Lung (tissue), 16 donors: ENCODE data around the gene ELP6. TPM values are rescaled to one million over a fixed set of nuclear protein-coding genes. Genes with fewer than 3 reads are reported as not detected.

Experiments
- ATAC-seq: fragments of 200-7000 bp; cut with Tn5 transposase; one replicate; pipeline ENCODE4 v1.9.1; 2020; ENCODE audit warnings: moderate number of reproducible peaks; ENCODE audit not compliant: insufficient read depth, low FRiP score
- DNase-seq, 3 donors: peaks; one replicate each; pipeline ENCODE4 v3.0.0-alpha.2; 2013 to 2017
- H3K27ac ChIP-seq, 2 donors: one replicate each; pipeline ENCODE4 v1.5.1; 2013; ENCODE audit warnings: mild to moderate bottlenecking in 2 of 2, moderate library complexity in 2 of 2, control low read depth in 1 of 2, inconsistent platforms in 1 of 2, low read depth in 1 of 2, low read length in 1 of 2
- H3K27me3 ChIP-seq, 3 donors: one replicate each; pipeline ENCODE4 v1.5.1; 2013; ENCODE audit warnings: low read length in 2 of 3; ENCODE audit not compliant: control insufficient read depth in 3 of 3, insufficient read depth in 3 of 3
- H3K36me3 ChIP-seq, 4 donors: one replicate each; pipeline ENCODE4 v1.5.1; 2013; ENCODE audit warnings: low read length in 4 of 4, mild to moderate bottlenecking in 1 of 4, moderate library complexity in 1 of 4; ENCODE audit not compliant: control insufficient read depth in 4 of 4, insufficient read depth in 4 of 4
- H3K4me1 ChIP-seq, 5 donors: one replicate each; pipeline ENCODE4 v1.5.1; 2013; ENCODE audit warnings: low read length in 5 of 5, mild to moderate bottlenecking in 2 of 5, moderate library complexity in 1 of 5; ENCODE audit not compliant: control insufficient read depth in 5 of 5, insufficient read depth in 5 of 5
- H3K4me3 ChIP-seq: one replicate; pipeline ENCODE4 v1.5.1; 2013; ENCODE audit warnings: mild to moderate bottlenecking, control low read depth, moderate library complexity
- H3K9ac ChIP-seq, 2 donors: one replicate each; pipeline ENCODE4 v1.5.1; 2013; ENCODE audit warnings: low read length in 2 of 2, control low read depth in 1 of 2; ENCODE audit not compliant: insufficient read depth in 1 of 2
- H3K9me3 ChIP-seq, 4 donors: one replicate each; pipeline ENCODE4 v1.5.1; 2013; ENCODE audit warnings: low read length in 3 of 4, mild to moderate bottlenecking in 1 of 4, moderate library complexity in 1 of 4; ENCODE audit not compliant: control insufficient read depth in 4 of 4, insufficient read depth in 3 of 4
- CTCF ChIP-seq: IDR thresholded peaks from 2 replicates; pipeline ENCODE4 v1.5.1; 2012; ENCODE audit warnings: mild to moderate bottlenecking; ENCODE audit errors: control extremely low read depth, extremely low read depth
- WGBS, 2 donors: extraction: QIAGEN DNeasy Blood & Tissue Kit; methylation state at CpG; one replicate each; pipeline ENCODE4 v1.1.7; 2013; 5-methylcytosine and 5-hydroxymethylcytosine counted together
- long read RNA-seq, 5 donors: transcript quantifications; one replicate each; lab custom pipeline, GENCODE V29; 2026
- polyA plus RNA-seq, 2 donors: library from polyadenylated mRNA; stranded (reverse); fragments of 200-250 nt; gene quantifications; one replicate each; pipeline ENCODE4 v1.2.1, GENCODE V29; 2013
- total RNA-seq, 2 donors: library from RNA; depleted of rRNA in 1 of 2; stranded (reverse); fragments of >200 nt in 1 of 2; gene quantifications; one replicate each; pipeline ENCODE4 v1.2.1, GENCODE V29; 2014 to 2021
- donor health status: control.
- donor health status: control.
- donor health status: Bipolar disorder and iron deficiency.
- donor health status: healthy.
- donor health status: DM: yes; HTN: yes; CAD: no.

Gene ELP6
- total RNA-seq (10 to 100 TPM; 25.4 to 28.0 TPM), polyA plus RNA-seq (10 to 100 TPM; 27.3 to 31.3 TPM)
- long read RNA-seq, donor 1, transcript ELP6-201 (7 exons, 1,401 nt), result major isoform, 9 of 21 reads
- long read RNA-seq, donor 1, partial matches to known transcripts, result 7 of 21 reads
- long read RNA-seq, donor 1, other reads (novel, unspliced or antisense), result 0 of 21 reads
- long read RNA-seq, donor 2, partial matches to known transcripts, result 0 of 4 reads
- long read RNA-seq, donor 2, other reads (novel, unspliced or antisense), result 0 of 4 reads
- long read RNA-seq, donor 3, partial matches to known transcripts, result 0 of 6 reads
- long read RNA-seq, donor 3, other reads (novel, unspliced or antisense), result 0 of 6 reads
- long read RNA-seq, donor 4, partial matches to known transcripts, result 0 of 3 reads
- long read RNA-seq, donor 4, other reads (novel, unspliced or antisense), result 0 of 3 reads
- long read RNA-seq, donor 5, transcript ELP6-201 (7 exons, 1,401 nt), result major isoform, 10 of 20 reads
- long read RNA-seq, donor 5, partial matches to known transcripts, result 6 of 20 reads
- long read RNA-seq, donor 5, other reads (novel, unspliced or antisense), result 0 of 20 reads

DNA sequence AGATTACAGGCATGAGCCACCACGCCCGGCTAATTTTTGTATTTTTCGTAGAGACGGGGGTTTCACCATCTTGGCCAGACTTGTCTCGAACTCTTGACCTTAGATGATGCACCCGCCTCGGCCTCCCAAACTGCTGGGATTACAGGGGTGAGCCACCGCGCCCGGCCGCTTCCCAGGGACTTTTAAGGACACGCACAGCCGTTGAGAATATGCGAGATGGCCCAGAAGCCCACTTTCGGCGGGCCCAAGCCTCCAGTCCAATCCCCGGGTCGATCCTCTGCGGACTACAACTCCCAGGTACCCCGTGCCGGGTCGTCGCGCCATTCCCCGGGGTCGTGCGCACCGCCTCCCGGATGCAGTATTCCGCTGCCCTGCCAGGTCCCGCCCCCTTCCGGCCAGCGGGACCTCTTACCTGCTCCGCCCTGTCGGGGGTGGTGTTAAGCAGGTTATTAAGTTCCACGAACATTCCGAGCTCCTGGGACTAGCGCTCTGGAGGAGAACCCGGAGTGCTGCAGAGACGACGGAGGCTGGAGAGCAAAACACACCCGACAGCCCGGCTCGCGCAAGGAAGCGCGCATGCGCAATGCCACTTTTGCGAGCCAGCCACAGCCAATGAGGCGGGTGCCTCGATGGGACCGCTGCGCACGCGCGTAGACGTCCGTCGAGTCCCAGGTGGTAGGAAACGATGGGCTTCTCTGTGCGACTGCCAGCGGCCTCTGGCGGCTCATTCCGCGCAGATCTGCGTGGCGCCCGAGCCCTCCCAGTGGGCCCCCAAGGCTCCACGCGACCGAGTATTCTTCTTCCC, at the start of gene ELP6:
ELP6 (minus strand) TSS at position 588 of the 805 bp plus-strand sequence; CDS start at position 466, 122 bp downstream.
- peak; percentile 39 for TF ChIP-seq CTCF
- H3K4me3 ChIP-seq, result peak within 1 kb of the TSS; percentile 68
- 0% methylated on average over 71 of the region's 71 CpGs for WGBS, 2 donors
- H3K27me3 ChIP-seq, result no peaks in the 10 kb centered on the region
- H3K9me3 ChIP-seq, result no peaks in the 10 kb centered on the region
- H3K9ac ChIP-seq, result peak within 1 kb of the TSS; percentile 3 to 79
- H3K4me1 ChIP-seq, result peaks cover 0 to 10% (median 0%) of the 10 kb centered on the region in 5 donors
- DNase-seq (peak; percentile 98 to 99 (median 98)), ATAC-seq (peak; percentile 100)
- peak within 1 kb of the TSS; percentile 88 to 95 for H3K27ac ChIP-seq
- H3K36me3 ChIP-seq, result peaks cover 5 to 14% (median 8%) of the 10 kb centered on the region in 4 donors

DNA sequence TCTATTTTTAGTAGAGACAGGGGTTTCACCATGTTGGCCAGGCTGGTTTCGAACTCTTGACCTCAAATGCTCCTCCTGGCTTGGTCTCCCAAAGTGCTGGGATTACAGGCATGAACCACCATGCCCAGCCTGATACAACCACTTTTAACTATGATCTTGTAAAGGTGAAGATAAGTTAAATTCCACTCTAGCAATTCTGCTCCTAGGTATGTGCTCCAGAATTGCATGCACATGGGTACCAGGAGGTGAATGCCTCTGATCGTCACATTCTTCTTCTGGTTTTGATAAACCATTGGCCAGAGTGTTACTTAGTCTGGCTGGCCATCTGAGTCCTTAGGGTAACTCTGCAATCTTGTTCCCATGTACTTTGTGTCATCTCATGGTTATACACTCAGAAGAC, 42.8 kb upstream of the ELP6 start:
- no peak overlapping the region for H3K27ac ChIP-seq
- no peaks in the 10 kb centered on the region for H3K27me3 ChIP-seq
- no peak overlapping the region for H3K9ac ChIP-seq
- peaks cover 0 to 3% (median 0%) of the 10 kb centered on the region in 5 donors for H3K4me1 ChIP-seq
- H3K9me3 ChIP-seq, result peaks cover 0 to 3% (median 0%) of the 10 kb centered on the region in 4 donors
- TF ChIP-seq CTCF, result no peak
- H3K36me3 ChIP-seq, result no peaks in the 10 kb centered on the region
- DNase-seq, result no peak
- WGBS, 2 donors, result 95 to 98% methylated on average over 2 of the region's 2 CpGs
- no peak overlapping the region for H3K4me3 ChIP-seq
- ATAC-seq, result no peak

- no peak for TF ChIP-seq CTCF
- 82 to 88% methylated on average over 6 of the region's 6 CpGs for WGBS, 2 donors
- ATAC-seq, result no peak
These were observed 40.8 kb upstream of the ELP6 start for GRCh38 chr3:47554335-47554734.

More at GRCh38 chr3:47554335-47554734, 40.8 kb upstream of the ELP6 start:
- Histone ChIP-seq H3K27me3 (no peaks in the 10 kb centered on the region), H3K36me3 (no peaks in the 10 kb centered on the region), H3K4me3 (no peak overlapping the region), H3K9me3 (peaks cover 0 to 3% (median 0%) of the 10 kb centered on the region in 4 donors), H3K9ac (no peak overlapping the region), H3K27ac (no peak overlapping the region), H3K4me1 (peaks cover 0 to 3% (median 0%) of the 10 kb centered on the region in 5 donors)
- no peak for DNase-seq
